Erythroblast (primary cell): ENCODE results near the gene PRR20D.
"Not testable (repeated sequence)": the region's sequence is repeated elsewhere in the genome, so short reads cannot be mapped to it uniquely, and the experiment has no call there.

Source experiments
- GATA1 ChIP-seq: IDR thresholded peaks from 2 replicates; pipeline ENCODE4 v1.6.1; 2011; ENCODE audit warnings: low read depth, mild to moderate bottlenecking, control low read depth, low read length, moderate library complexity
- POLR2A ChIP-seq: IDR thresholded peaks from 2 replicates; pipeline ENCODE4 v1.6.1; 2011; ENCODE audit warnings: mild to moderate bottlenecking, low read length

DNA sequence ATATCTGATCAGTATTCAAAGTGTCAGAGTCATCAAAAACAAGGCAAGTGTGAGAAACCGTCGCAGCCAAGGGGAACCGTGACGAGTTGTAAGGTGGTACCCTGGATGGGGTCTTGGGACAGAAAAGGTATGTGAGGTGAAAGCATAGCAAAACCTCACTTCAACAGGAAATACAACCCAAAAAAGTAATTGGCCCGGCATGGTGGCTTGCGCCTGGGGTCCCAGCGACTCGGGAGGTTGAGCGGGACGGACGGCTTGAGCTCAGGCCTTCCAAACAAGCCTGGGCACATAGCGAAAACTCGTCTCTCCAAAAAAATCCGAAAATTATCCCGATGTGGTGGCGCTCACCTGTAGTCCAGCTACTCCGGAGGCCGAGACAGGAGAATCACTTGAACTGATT is 20.7 kb upstream of the PRR20D start:
- not testable (repeated sequence) for TF ChIP-seq POLR2A, GATA1
